OCI-LY7 (cell line): ENCODE results near the gene PEX5L. TPM values are rescaled to one million over a fixed set of nuclear protein-coding genes. Genes with fewer than 3 reads are reported as not detected.

Source experiments
- BruUV-seq: library from RNA; stranded (reverse); fragments of 400-500 nt; replicated peaks from 2 replicates; lab custom pipeline; 2021; lab: Mats Ljungman, UMichigan
- CTCF ChIA-PET: fragments of 300-600 bp; sonication (Branson Sonifier 250); formaldehyde crosslinking; loops from one replicate; lab custom pipeline; 2022; ENCODE audit warnings: antibody characterized with exemption; ENCODE audit not compliant: unreplicated experiment; lab: Charles Lee
- POLR2A ChIA-PET: fragments of 300-600 bp; sonication (Branson Sonifier 250); formaldehyde crosslinking; loops from one replicate; lab custom pipeline; 2022; ENCODE audit warnings: antibody characterized with exemption; lab: Charles Lee
- DNase-seq: peaks from one replicate; pipeline ENCODE4 v3.0.0-alpha.2; 2015; ENCODE audit warnings: low spot score
- H2AFZ ChIP-seq: fragments of 200-600 bp; sonication (generic), shearing (Covaris generic); 2 replicates; pipeline ENCODE4 v1.6.1; 2014; ENCODE audit warnings: mild to moderate bottlenecking, antibody characterized with exemption, low read length, moderate library complexity
- H3K27ac ChIP-seq: fragments of 200-600 bp; sonication (generic); 2 replicates; pipeline ENCODE4 v1.5.1; 2014; ENCODE audit warnings: mixed run types, low read depth, mild to moderate bottlenecking, moderate library complexity, low read length, inconsistent platforms; ENCODE audit not compliant: poor library complexity, severe bottlenecking
- H3K36me3 ChIP-seq: fragments of 200-600 bp; sonication (generic); 2 replicates; pipeline ENCODE4 v1.6.1; 2014; ENCODE audit warnings: mild to moderate bottlenecking, antibody characterized with exemption, low read length, moderate library complexity, mixed read lengths; ENCODE audit not compliant: insufficient read depth
- H3K4me1 ChIP-seq: fragments of 200-600 bp; sonication (generic); 2 replicates; pipeline ENCODE4 v1.5.1; 2014; ENCODE audit warnings: mild to moderate bottlenecking, low read length; ENCODE audit not compliant: insufficient read depth, poor library complexity, severe bottlenecking
- H3K4me2 ChIP-seq: fragments of 200-600 bp; sonication (generic); 2 replicates; pipeline ENCODE4 v1.6.1; 2014; ENCODE audit warnings: mild to moderate bottlenecking, low read length
- H3K4me3 ChIP-seq: fragments of 200-600 bp; sonication (generic); 2 replicates; pipeline ENCODE4 v1.5.1; 2014; ENCODE audit warnings: mild to moderate bottlenecking, low read depth, low read length; ENCODE audit not compliant: poor library complexity, severe bottlenecking
- H3K79me2 ChIP-seq: fragments of 200-600 bp; sonication (generic); 2 replicates; pipeline ENCODE4 v1.6.1; 2016; ENCODE audit warnings: low read depth, mild to moderate bottlenecking, low read length, moderate library complexity, mixed read lengths; ENCODE audit not compliant: insufficient read depth
- H3K9me2 ChIP-seq: fragments of 200-600 bp; sonication (generic); 2 replicates; pipeline ENCODE4 v1.6.1; 2016; ENCODE audit warnings: mild to moderate bottlenecking, low read length, mixed read lengths; ENCODE audit not compliant: insufficient read depth
- H3K9me3 ChIP-seq: fragments of 200-600 bp; sonication (generic); 2 replicates; pipeline ENCODE4 v1.6.1; 2014; ENCODE audit warnings: mild to moderate bottlenecking, mixed run types, low read length, mixed read lengths
- H4K20me1 ChIP-seq: fragments of 200-600 bp; sonication (generic); 2 replicates; pipeline ENCODE4 v1.6.1; 2014; ENCODE audit warnings: mild to moderate bottlenecking, antibody characterized with exemption, low read length, moderate library complexity, mixed read lengths; ENCODE audit not compliant: insufficient read depth
- EZH2phosphoT487 ChIP-seq: fragments of 200-600 bp; sonication (generic); IDR thresholded peaks from 2 replicates; pipeline ENCODE4 v1.6.1; 2018; ENCODE audit warnings: low read depth, borderline replicate concordance, mild to moderate bottlenecking, mixed run types, antibody characterized with exemption, low read length, moderate library complexity, mixed read lengths
- intact Hi-C: fragments of 100-400 bp; cut with micrococcal nuclease; formaldehyde crosslinking; loops from one replicate; pipeline ENCODE4 v1.10.0; 2022; ENCODE audit not compliant: unreplicated experiment
- total RNA-seq, 2 experiments: library from RNA; depleted of rRNA in 1 of 2; stranded (reverse); fragments of >200 nt in 1 of 2; shearing (Covaris generic) in 1 of 2; gene quantifications; 2 replicates each; pipeline ENCODE4 v1.2.3, GENCODE V29; 2014 to 2022
- TF ChIP-seq, protein P1 (sequence below): fragments of 200-600 bp; sonication (generic); conservative IDR thresholded peaks from 2 replicates; pipeline ENCODE4 v1.5.1; 2014; ENCODE audit warnings: mild to moderate bottlenecking, antibody characterized with exemption, low read length, moderate library complexity, mixed read lengths

Gene PEX5L
- total RNA-seq, 2 experiments from 2014 or later = not detected

DNA sequence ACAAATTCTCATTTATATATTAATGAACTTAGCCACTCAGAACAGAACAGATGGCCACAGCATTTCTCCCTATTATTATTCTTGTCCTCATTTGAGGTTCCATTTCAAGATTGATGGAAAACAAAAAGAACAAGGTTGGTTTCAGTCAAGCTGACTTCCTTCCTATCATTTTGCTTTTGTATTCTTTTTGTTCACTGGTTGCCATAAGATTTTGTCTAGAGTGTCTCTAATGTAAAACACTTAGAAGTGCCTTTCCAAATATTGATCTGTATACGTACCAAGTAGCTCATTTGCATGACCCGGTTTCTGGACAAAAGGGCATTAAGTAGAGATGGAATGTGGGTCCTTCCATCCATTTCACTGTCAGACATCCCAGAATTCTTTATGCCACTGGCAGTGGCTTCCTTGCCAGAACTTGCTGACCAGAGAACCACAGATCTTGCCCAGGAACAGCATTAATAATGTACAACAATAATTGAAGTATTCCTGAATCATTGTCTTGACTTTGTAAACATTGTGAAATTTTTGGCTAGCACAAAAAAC is 63.8 kb downstream of the PEX5L start:
- intact Hi-C loops = no loop called here
- Histone ChIP-seq H3K9me3 (no peaks in the 10 kb centered on the region), H3K79me2 (no peaks in the 10 kb centered on the region), H3K9me2 (no peaks in the 10 kb centered on the region), H3K27ac (no peak overlapping the region), H4K20me1 (no peaks in the 10 kb centered on the region), H3K4me1 (no peaks in the 10 kb centered on the region), H3K4me2 (no peak overlapping the region; the same call in 1 of the 2 replicates), H2AFZ (no peak overlapping the region), H3K36me3 (no peaks in the 10 kb centered on the region), H3K4me3 (no peak overlapping the region)
- CTCF ChIA-PET = no interaction called here
- no peak for DNase-seq
- POLR2A ChIA-PET = interaction anchor here (1.2 to 3.5 kb wide), 2 partner anchors 9 to 11 kb away, joined by 4 to 14 read pairs; no protein-coding TSS in a partner anchor
- TF ChIP-seq, protein P1, sequence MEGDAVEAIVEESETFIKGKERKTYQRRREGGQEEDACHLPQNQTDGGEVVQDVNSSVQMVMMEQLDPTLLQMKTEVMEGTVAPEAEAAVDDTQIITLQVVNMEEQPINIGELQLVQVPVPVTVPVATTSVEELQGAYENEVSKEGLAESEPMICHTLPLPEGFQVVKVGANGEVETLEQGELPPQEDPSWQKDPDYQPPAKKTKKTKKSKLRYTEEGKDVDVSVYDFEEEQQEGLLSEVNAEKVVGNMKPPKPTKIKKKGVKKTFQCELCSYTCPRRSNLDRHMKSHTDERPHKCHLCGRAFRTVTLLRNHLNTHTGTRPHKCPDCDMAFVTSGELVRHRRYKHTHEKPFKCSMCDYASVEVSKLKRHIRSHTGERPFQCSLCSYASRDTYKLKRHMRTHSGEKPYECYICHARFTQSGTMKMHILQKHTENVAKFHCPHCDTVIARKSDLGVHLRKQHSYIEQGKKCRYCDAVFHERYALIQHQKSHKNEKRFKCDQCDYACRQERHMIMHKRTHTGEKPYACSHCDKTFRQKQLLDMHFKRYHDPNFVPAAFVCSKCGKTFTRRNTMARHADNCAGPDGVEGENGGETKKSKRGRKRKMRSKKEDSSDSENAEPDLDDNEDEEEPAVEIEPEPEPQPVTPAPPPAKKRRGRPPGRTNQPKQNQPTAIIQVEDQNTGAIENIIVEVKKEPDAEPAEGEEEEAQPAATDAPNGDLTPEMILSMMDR = no peak
- no peak for TF ChIP-seq EZH2phosphoT487
- no TSS peak for BruUV-seq

- H3K79me2 ChIP-seq = no peaks in the 10 kb centered on the region
- peaks cover 5% of the 10 kb centered on the region for H3K4me1 ChIP-seq
- BruUV-seq = no TSS peak
- H3K4me2 ChIP-seq = no peak overlapping the region
- DNase-seq = no peak
- H3K36me3 ChIP-seq = no peaks in the 10 kb centered on the region
- intact Hi-C loops = no loop called here
- H2AFZ ChIP-seq = 0 out of 2 replicates have a peak overlapping the region, but pooled peaks have one; percentile 30
- POLR2A ChIA-PET = interaction anchor here (0.6 kb wide), 1 partner anchor 20 kb away, joined by 3 read pairs; no protein-coding TSS in a partner anchor
- no peaks in the 10 kb centered on the region for H4K20me1 ChIP-seq
- CTCF ChIA-PET = no interaction called here
- no peak overlapping the region for H3K27ac ChIP-seq
- no peaks in the 10 kb centered on the region for H3K9me2 ChIP-seq
- no peak overlapping the region for H3K4me3 ChIP-seq
- TF ChIP-seq, protein P1 = no peak
- no peak for TF ChIP-seq EZH2phosphoT487
- no peaks in the 10 kb centered on the region for H3K9me3 ChIP-seq
Measured at GRCh38 chr3:179971280-179971679, 65.5 kb downstream of the PEX5L start.

GRCh38 chr3:179970746-179971145 is 66.0 kb downstream of the PEX5L start:
- no peak overlapping the region for H3K27ac ChIP-seq
- ChIA-PET CTCF (no interaction called here), POLR2A (no interaction called here)
- H3K4me3 ChIP-seq = no peak overlapping the region
- H3K79me2 ChIP-seq = no peaks in the 10 kb centered on the region
- no TSS peak for BruUV-seq
- no peaks in the 10 kb centered on the region for H3K36me3 ChIP-seq
- peaks cover 5% of the 10 kb centered on the region for H3K4me1 ChIP-seq
- no peak overlapping the region for H2AFZ ChIP-seq
- no peak for TF ChIP-seq EZH2phosphoT487
- TF ChIP-seq, protein P1 = no peak
- H3K4me2 ChIP-seq = no peak overlapping the region
- H3K9me2 ChIP-seq = no peaks in the 10 kb centered on the region
- H4K20me1 ChIP-seq = no peaks in the 10 kb centered on the region
- no peak for DNase-seq
- H3K9me3 ChIP-seq = no peaks in the 10 kb centered on the region
- intact Hi-C loops = no loop called here
